Activated CD8-positive, alpha-beta T cell treated with anti-CD3 and anti-CD28 coated beads for 36 hours (primary cell): ENCODE measurements around the gene MRFAP1L1. TPM values are rescaled to one million over a fixed set of nuclear protein-coding genes. Genes with fewer than 3 reads are reported as not detected.
A peak's percentile ranks its signal among the peaks of the same experiment; 100 is the strongest.

Experiments
- ATAC-seq: fragments of 200-7000 bp; cut with Tn5 transposase; one replicate; pipeline ENCODE4 v1.10.0; 2021; ENCODE audit warnings: mild to moderate bottlenecking, moderate library complexity
- CTCF ChIA-PET: fragments of 350-600 bp; sonication (Branson Sonifier 250); formaldehyde crosslinking; loops from one replicate; lab custom pipeline; 2021; ENCODE audit warnings: antibody characterized with exemption; lab: Charles Lee
- POLR2A ChIA-PET: fragments of 350-600 bp; sonication (Branson Sonifier 250); formaldehyde crosslinking; loops from one replicate; lab custom pipeline; 2021; ENCODE audit warnings: antibody characterized with exemption; lab: Charles Lee
- DNase-seq: peaks from one replicate; pipeline ENCODE4 v3.0.0-alpha.2; 2020
- H3K27ac Mint-ChIP-seq: one replicate; pipeline ENCODE4 v1.8.0; 2021; ENCODE audit warnings: mild to moderate bottlenecking, mixed read lengths
- H3K27me3 Mint-ChIP-seq: one replicate; pipeline ENCODE4 v1.8.0; 2021; ENCODE audit warnings: mixed read lengths
- H3K36me3 Mint-ChIP-seq: one replicate; pipeline ENCODE4 v1.8.0; 2021; ENCODE audit warnings: low read depth, mixed read lengths
- H3K4me1 Mint-ChIP-seq: one replicate; pipeline ENCODE4 v1.8.0; 2021; ENCODE audit warnings: low read depth, mixed read lengths
- H3K4me3 Mint-ChIP-seq: one replicate; pipeline ENCODE4 v1.8.0; 2021; ENCODE audit warnings: mild to moderate bottlenecking, moderate library complexity, mixed read lengths
- H3K9me3 Mint-ChIP-seq: one replicate; pipeline ENCODE4 v1.8.0; 2021; ENCODE audit warnings: mixed read lengths
- intact Hi-C: fragments of 100-400 bp; cut with micrococcal nuclease; formaldehyde crosslinking; loops from one replicate; pipeline ENCODE4 v1.10.0; 2022
- total RNA-seq, 2 experiments: library from RNA; stranded (reverse); gene quantifications; one replicate each; pipeline ENCODE4 v1.2.3, GENCODE V29; 2021
- TF ChIP-seq, protein P1 (sequence below): fragments of 200-600 bp; IDR thresholded peaks from one replicate; pipeline ENCODE4 v1.8.0; 2022; ENCODE audit warnings: antibody characterized with exemption, mild to moderate bottlenecking

The MRFAP1L1 gene
- total RNA-seq, 2 experiments from 2014 or later: 36.7 to 39.2 TPM

GRCh38 chr4:6659897-6660296 lies 49.8 kb downstream of the MRFAP1L1 start:
- Mint-ChIP-seq H3K27me3 (peaks cover 20% of the 10 kb centered on the region), H3K4me3 (no peak overlapping the region), H3K4me1 (peaks cover 6% of the 10 kb centered on the region), H3K36me3 (peaks cover 2% of the 10 kb centered on the region), H3K27ac (no peak overlapping the region), H3K9me3 (no peaks in the 10 kb centered on the region)
- no peak for ATAC-seq
- DNase-seq: no peak
- TF ChIP-seq, protein P1, sequence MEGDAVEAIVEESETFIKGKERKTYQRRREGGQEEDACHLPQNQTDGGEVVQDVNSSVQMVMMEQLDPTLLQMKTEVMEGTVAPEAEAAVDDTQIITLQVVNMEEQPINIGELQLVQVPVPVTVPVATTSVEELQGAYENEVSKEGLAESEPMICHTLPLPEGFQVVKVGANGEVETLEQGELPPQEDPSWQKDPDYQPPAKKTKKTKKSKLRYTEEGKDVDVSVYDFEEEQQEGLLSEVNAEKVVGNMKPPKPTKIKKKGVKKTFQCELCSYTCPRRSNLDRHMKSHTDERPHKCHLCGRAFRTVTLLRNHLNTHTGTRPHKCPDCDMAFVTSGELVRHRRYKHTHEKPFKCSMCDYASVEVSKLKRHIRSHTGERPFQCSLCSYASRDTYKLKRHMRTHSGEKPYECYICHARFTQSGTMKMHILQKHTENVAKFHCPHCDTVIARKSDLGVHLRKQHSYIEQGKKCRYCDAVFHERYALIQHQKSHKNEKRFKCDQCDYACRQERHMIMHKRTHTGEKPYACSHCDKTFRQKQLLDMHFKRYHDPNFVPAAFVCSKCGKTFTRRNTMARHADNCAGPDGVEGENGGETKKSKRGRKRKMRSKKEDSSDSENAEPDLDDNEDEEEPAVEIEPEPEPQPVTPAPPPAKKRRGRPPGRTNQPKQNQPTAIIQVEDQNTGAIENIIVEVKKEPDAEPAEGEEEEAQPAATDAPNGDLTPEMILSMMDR: no peak
- POLR2A ChIA-PET: interaction anchor here (4.0 kb wide), 1 partner anchor 14 kb away, joined by 39 read pairs; a partner anchor contains a TSS
- CTCF ChIA-PET: interaction anchor here (1.2 to 2.6 kb wide), 2 partner anchors 14 to 21 kb away, joined by 4 to 10 read pairs; a partner anchor contains a TSS
- intact Hi-C loops: no loop called here

GRCh38 chr4:6658597-6659075 lies 51.0 kb downstream of the MRFAP1L1 start:
- Mint-ChIP-seq H3K9me3 (no peaks in the 10 kb centered on the region), H3K27me3 (peaks cover 16% of the 10 kb centered on the region), H3K4me1 (peaks cover 6% of the 10 kb centered on the region), H3K4me3 (peak overlapping the region; percentile 57), H3K27ac (no peak overlapping the region), H3K36me3 (peaks cover 2% of the 10 kb centered on the region)
- ChIA-PET CTCF (interaction anchor here (1.0 to 2.6 kb wide), 5 partner anchors 12 to 215 kb away, joined by 3 to 10 read pairs (median 4); a partner anchor contains a TSS), POLR2A (interaction anchor here (0.6 to 4.0 kb wide), 10 partner anchors 10 to 58 kb away, joined by 3 to 39 read pairs (median 4); partner anchors contain the start of gene BLOC1S4)
- TF ChIP-seq, protein P1: no peak
- intact Hi-C loops: no loop called here
- DNase-seq: peak; percentile 59
- ATAC-seq: peak; percentile 84

GRCh38 chr4:6658209-6658595 lies 51.5 kb downstream of the MRFAP1L1 start:
- H3K4me1 Mint-ChIP-seq: peaks cover 6% of the 10 kb centered on the region
- TF ChIP-seq, protein P1: no peak
- no peak overlapping the region for H3K27ac Mint-ChIP-seq
- intact Hi-C loops: no loop called here
- ChIA-PET CTCF (interaction anchor here (1.0 to 2.6 kb wide), 3 partner anchors 12 to 17 kb away, joined by 3 to 10 read pairs (median 3); a partner anchor contains a TSS), POLR2A (interaction anchor here (1.2 to 4.0 kb wide), 5 partner anchors 11 to 58 kb away, joined by 4 to 39 read pairs (median 8); partner anchors contain the start of gene BLOC1S4)
- H3K36me3 Mint-ChIP-seq: peaks cover 2% of the 10 kb centered on the region
- peak overlapping the region; percentile 6 for H3K4me3 Mint-ChIP-seq
- no peak for DNase-seq
- H3K9me3 Mint-ChIP-seq: no peaks in the 10 kb centered on the region
- no peak for ATAC-seq
- peaks cover 13% of the 10 kb centered on the region for H3K27me3 Mint-ChIP-seq

Other genes starting within 250 kb of the MRFAP1L1 start
- not detected for gene PPP2R2C, start 237.3 kb downstream of the MRFAP1L1 start, total RNA-seq
- gene MAN2B2, start 134.7 kb downstream of the MRFAP1L1 start, total RNA-seq: 10 to 100 TPM; 10.8 to 13.0 TPM
- 100 to 1,000 TPM; 106 to 107 TPM for gene MRFAP1, start 69.2 kb downstream of the MRFAP1L1 start, total RNA-seq
- 1 to 10 TPM; 3.4 to 4.3 TPM for gene S100P, start 16.0 kb downstream of the MRFAP1L1 start, total RNA-seq
- 10 to 100 TPM; 19.1 to 21.8 TPM for gene BLOC1S4, start 6.3 kb upstream of the MRFAP1L1 start, total RNA-seq
- 10 to 100 TPM; 12.8 to 13.3 TPM for gene KIAA0232, start 72.9 kb upstream of the MRFAP1L1 start, total RNA-seq
- gene TBC1D14, start 200.0 kb upstream of the MRFAP1L1 start, total RNA-seq: 10 to 100 TPM; 34.7 to 36.3 TPM